Activated T-cell treated with anti-CD3 and anti-CD28 coated beads, Interleukin-2, amount 50 U/mL, for 72 hours (primary cell): ENCODE measurements around the gene ITPA. TPM values are rescaled to one million over a fixed set of nuclear protein-coding genes. Genes with fewer than 3 reads are reported as not detected.

Experiments used
- ATAC-seq, 2 donors: fragments of 150-1000 bp; cut with Tn5 transposase; replicated peaks in 1 of 2; 2 replicates each; pipeline ENCODE4 v1.10.0; 2021; ENCODE audit warnings: moderate library complexity in 2 of 2, mild to moderate bottlenecking in 1 of 2
- DNase-seq, 2 donors: peaks; one replicate each; pipeline ENCODE4 v3.0.0; 2021 to 2022; ENCODE audit warnings: mixed read lengths in 1 of 2
- H3K27ac Mint-ChIP-seq: one replicate; pipeline ENCODE4 v1.8.0; 2022; ENCODE audit warnings: mild to moderate bottlenecking, moderate library complexity, mixed read lengths
- H3K27me3 Mint-ChIP-seq: one replicate; pipeline ENCODE4 v1.8.0; 2022; ENCODE audit warnings: low read depth, mixed read lengths
- H3K36me3 Mint-ChIP-seq, 2 donors: one replicate each; pipeline ENCODE4 v1.8.0; 2022; ENCODE audit warnings: mixed read lengths in 2 of 2, mild to moderate bottlenecking in 1 of 2; ENCODE audit not compliant: insufficient read depth in 2 of 2
- H3K4me1 Mint-ChIP-seq: one replicate; pipeline ENCODE4 v1.8.0; 2022; ENCODE audit warnings: low read depth, mixed read lengths
- H3K4me3 Mint-ChIP-seq, 2 donors: one replicate each; pipeline ENCODE4 v1.8.0; 2022; ENCODE audit warnings: mild to moderate bottlenecking in 2 of 2, mixed read lengths in 2 of 2, moderate library complexity in 2 of 2
- H3K9me3 Mint-ChIP-seq, 2 donors: one replicate each; pipeline ENCODE4 v1.8.0; 2022; ENCODE audit warnings: mixed read lengths in 2 of 2
- total RNA-seq, 2 donors: library from RNA; stranded (reverse); gene quantifications; one replicate each; pipeline ENCODE4 v1.2.3, GENCODE V29; 2022

The ITPA gene
- total RNA-seq, 2 donors from 2014 or later, result 66.0 to 67.0 TPM

DNA sequence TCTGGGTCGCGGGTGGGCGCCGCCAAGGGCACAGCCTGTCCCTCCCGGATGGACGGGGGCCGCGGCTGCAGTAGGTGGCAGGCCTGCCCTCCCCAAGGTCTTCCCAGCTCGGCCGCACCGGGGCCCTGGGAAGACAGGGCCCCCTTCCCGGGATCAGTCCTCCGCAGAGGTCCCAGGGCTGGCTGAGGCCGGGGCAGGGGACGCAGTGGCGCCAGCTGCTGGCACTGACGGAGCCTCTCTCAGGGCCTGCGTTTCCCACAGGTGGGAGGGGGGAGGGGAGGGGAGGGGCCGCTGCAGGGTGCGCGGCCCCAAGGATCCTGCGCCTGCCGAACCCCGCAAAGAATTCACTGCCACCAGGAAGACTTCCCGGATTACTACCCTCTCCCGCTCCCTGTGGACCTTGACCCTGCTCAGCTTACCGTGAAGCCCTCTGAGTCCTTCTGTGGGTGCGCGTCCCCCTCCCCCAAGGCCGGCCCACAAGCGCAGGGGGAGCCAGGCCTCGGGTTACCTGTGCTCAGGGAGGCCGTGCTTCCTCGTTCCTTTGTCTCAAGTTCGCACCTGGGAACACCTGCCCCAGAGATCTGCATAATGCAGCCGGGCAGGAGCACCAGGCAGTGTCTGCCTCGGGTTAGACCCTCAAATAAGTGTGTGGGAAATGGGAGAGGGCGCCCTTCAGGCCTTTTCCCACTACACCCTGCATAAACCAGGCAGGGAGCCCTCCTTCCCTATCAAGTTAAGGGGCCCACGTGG lies 41.0 kb upstream of the ITPA start:
- DNase-seq (no peak), ATAC-seq (peak in 1 of 2 donors; percentile 24)
- Mint-ChIP-seq H3K4me3 (peak overlapping the region; percentile 10 to 43), H3K27me3 (peaks cover 25% of the 10 kb centered on the region), H3K4me1 (peaks cover 5% of the 10 kb centered on the region), H3K36me3 (no peaks in the 10 kb centered on the region), H3K27ac (no peak overlapping the region), H3K9me3 (no peaks in the 10 kb centered on the region)

DNA sequence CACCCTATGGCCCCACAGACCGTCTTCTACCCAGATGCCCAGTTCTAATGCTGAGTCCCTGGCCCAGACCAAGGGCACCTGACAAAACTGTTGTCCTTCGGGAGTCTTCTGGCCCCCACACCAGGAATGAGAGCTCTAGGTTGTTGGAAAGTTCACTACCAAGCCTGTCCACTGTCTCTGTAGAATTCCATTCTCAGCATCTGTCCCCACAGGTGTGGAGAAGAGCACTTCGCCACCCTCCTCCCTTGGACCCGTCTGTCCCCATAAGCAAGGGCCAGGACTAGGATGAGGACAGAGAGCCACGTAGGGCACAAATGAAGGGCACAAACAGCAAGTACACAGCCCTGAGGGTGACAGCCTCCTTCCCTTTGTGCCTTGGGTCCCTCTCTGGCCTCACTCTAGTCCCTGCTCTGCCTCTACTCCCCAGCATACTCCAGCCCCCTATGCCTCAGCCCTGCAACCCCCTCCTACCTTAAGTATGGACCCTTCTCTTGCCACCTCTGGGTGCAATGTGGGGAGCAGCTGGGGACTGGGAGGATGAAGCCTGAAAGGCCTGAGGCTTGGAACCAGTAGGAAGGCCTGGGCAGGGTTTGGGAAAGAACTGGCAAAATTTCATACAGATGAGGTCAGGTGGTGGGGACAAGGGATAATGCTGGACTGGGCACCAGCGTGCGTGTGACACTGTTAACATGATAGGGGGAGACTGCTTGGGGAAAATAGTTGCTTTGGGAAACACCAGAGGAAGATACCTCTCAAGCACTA lies 40.3 kb upstream of the ITPA start:
- no peak for ATAC-seq
- DNase-seq, result no peak
- Mint-ChIP-seq H3K27ac (no peak overlapping the region), H3K9me3 (no peaks in the 10 kb centered on the region), H3K27me3 (peaks cover 25% of the 10 kb centered on the region), H3K4me3 (peak overlapping the region; percentile 10 to 43), H3K36me3 (no peaks in the 10 kb centered on the region), H3K4me1 (peaks cover 5% of the 10 kb centered on the region)

DNA sequence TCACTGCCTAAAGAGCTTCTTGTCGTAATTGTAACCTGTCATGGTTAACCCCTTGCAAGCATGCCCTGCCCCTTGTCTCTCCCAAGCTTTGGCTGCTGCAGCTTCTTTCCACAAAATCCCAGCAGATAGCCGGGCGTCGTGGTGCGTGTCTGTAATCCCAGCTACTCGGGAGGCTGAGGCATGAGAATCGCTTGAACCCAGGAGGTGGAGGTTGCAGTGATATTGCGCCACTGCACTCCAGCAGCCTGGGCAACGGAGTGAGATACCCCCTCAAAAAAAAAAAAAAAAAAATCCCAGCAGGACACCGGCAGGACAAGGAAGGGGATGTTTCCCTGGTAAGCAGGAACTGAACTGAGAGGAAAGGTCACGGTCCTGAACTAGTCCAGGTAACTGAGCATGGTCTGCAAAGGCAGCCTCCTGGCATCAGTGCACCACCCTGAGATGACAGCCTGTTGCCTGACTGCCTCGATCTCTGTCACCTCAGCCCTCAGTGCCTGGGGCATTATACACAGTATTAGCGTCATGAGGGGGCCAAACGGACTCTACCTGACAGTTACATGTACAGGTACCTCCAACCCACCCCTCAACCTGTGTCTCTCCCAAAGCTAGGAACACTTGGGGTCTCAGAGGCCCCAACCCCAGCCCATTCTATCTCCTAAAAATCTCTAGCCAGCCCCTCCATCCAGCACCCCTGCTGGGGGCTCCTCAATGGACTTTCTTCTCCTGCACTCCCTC lies 37.7 kb upstream of the ITPA start:
- H3K27me3 Mint-ChIP-seq, result peaks cover 39% of the 10 kb centered on the region
- H3K4me3 Mint-ChIP-seq, result peak overlapping the region in 1 of 2 donors; percentile 23

DNA sequence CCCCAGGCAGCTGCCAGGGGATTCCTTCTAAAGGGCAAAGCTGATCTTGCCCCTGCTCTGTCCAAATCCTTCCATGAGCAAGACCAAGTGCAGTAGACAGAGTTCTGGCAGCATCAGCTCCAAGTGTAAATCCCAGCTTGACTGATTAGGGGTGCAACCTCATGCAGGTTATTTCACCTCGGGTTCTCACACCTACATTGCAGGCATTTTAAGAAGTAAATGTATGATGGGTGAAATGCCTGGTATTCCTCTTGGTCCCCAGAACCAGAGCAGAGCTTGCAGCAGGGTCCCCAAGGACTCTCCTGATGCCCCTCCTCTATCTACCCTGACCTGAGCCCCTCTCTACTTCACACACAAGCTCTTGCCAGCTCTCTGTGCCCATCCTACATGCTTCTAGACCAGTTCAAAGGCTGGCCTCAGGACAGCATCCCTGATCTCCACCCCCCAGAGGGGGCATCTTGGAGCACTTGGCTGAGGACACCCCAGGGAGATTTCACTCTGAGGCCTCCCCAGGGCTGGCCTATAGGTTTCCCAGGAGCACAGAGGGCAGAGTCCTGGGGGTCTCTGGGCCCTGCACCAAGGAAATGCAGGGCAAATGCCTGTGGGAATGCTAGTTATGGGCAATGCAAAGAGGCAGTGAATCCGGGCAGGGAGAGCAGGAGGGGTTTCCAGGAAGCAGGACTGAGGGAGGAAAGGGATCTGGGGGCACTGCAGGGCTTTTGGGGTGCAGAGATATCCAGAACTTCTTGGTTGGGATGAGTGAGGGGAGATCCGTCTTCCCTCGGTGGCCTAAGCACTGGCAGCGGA lies 37.0 kb upstream of the ITPA start:
- Mint-ChIP-seq H3K27me3 (peaks cover 39% of the 10 kb centered on the region), H3K4me1 (peaks cover 5% of the 10 kb centered on the region), H3K36me3 (no peaks in the 10 kb centered on the region), H3K4me3 (peak overlapping the region; percentile 78 to 88), H3K27ac (no peak overlapping the region), H3K9me3 (no peaks in the 10 kb centered on the region)
- no peak for ATAC-seq
- DNase-seq, result no peak

More for the DNA sequence above, 37.7 kb upstream of the ITPA start:
- Mint-ChIP-seq H3K4me1 (peaks cover 5% of the 10 kb centered on the region), H3K36me3 (no peaks in the 10 kb centered on the region), H3K9me3 (no peaks in the 10 kb centered on the region), H3K27ac (no peak overlapping the region)
- ATAC-seq (no peak), DNase-seq (no peak)

DNA sequence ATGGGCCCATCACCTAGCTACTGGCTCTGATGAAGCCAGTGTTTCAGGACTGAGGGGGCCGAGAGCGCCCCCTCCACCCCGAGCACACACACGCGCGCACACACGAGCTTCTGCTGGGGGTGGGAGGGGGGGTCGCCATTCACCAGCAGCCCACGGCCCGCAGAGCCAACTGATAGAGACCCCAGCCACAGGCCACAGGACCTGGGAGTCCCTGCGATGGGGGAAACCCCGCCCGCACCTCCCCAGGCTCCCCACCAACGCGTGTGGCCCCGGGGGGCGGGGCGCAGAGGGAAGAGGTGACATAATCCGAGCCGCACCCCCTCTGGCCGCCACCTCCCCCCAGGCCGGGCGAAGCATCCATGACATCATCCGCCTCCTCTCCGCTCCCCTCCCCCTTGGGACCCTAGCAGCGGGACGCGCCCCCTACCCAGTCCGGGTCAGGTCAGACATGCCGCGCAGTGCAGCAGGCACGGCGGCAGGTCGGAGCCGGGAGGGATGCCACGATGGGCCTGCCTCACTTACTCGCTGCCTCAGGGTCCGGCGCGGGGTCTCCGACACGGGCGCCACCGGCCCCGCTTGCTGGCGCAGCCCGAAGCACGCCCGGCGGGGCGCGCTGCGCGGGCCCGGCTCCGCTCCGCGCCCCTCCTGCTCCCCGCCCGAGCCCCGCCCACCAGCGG lies 36.2 kb upstream of the ITPA start, which contains the start of gene LZTS3:
LZTS3 (minus strand) TSS at position 617 of the 677 bp plus-strand sequence. CDS start 6,386 bp downstream, outside the sequence.
- Mint-ChIP-seq H3K9me3 (no peaks in the 10 kb centered on the region), H3K4me3 (peak within 1 kb of the TSS; percentile 91 to 92), H3K36me3 (no peaks in the 10 kb centered on the region), H3K4me1 (peaks cover 5% of the 10 kb centered on the region), H3K27me3 (peaks cover 39% of the 10 kb centered on the region), H3K27ac (no peak within 1 kb of the TSS)
- DNase-seq (peak; percentile 81 to 88), ATAC-seq (peak; percentile 77 to 78)

DNA sequence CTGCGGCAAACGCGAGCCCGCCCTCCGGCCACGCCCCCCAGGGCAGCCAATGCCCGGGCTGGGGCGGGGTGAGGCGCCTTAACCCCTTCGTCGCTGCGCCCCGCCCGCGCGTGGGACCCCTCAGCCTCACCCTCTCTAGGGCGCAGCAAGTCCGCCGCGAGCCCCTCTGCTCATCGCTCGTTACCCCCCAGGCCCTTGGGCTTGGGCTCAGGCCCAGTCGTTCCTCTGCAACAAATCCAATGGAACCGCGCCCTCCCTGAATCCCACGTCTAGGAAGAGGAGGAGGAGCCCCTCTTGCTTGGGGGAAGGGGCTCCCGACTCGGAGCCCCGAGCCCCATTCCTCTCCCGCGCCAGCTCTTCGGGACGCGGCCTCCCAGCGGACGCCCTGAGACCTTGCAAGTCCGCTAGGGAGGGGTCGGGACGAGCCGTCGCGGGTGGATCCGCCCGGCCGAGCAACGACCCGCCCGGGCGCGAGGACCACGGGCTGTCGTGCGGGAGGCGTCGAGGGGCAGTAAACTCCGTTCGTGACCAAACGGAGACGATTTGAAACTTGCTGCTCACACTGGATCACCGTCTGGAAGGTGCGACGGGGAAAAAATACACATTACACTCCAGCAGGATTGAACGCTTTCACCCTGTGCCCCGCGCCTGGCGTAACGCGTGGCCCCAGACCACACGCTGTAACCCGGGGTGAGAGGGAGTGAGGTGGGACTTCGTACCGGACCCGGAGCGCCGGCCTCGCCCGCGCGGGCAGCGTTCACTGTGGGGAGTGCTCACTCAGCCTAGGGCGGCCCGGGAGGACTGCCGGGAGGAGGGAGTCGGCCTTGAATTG lies 35.5 kb upstream of the ITPA start:
- peaks cover 5% of the 10 kb centered on the region for H3K4me1 Mint-ChIP-seq
- peak overlapping the region; percentile 91 to 92 for H3K4me3 Mint-ChIP-seq
- no peaks in the 10 kb centered on the region for H3K36me3 Mint-ChIP-seq
- peaks cover 33% of the 10 kb centered on the region for H3K27me3 Mint-ChIP-seq
- H3K9me3 Mint-ChIP-seq, result no peaks in the 10 kb centered on the region
- no peak overlapping the region for H3K27ac Mint-ChIP-seq
- ATAC-seq (peak; percentile 93), DNase-seq (peak; percentile 93 to 95)

DNA sequence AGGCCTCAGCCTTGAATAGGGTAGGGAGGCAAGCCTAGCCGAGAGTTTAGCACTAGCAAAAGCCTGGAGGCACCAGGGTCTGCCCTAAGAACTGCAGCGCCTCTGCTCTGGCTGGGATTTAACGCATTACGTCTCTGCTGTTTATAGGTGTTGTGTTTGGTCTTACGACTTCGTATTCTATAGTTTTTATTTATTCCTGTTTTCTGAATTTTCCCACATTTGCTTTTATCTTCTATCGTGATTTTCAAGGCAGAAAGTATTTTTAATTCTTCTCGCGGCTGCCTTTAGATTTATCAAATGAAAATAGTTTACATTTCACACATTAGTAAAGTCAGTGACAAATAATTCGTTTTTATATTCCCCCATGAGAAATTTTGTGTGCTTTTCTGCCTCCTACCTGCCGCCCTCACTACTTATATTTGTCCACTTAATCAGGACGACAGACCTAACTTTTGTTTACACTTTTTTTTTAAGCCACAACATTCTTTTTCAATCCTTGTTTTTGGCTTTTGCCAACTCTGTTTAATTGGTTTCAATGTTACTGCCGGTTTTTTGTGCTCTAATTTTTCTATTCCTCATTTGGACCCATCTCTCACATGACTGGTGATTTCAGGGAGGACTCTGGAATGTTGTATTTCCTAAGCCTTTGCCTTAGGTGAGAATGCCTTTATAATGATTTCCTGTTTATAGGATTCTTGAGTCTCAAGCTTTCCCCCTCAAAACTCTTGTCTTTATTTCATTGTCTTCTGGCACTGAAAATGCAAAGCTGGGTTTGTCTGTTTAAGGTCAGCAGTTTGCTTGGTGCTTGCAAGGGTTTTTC lies 34.6 kb upstream of the ITPA start:
- Mint-ChIP-seq H3K27me3 (peaks cover 25% of the 10 kb centered on the region), H3K27ac (no peak overlapping the region), H3K4me3 (peak overlapping the region; percentile 91 to 92), H3K4me1 (peaks cover 5% of the 10 kb centered on the region), H3K36me3 (no peaks in the 10 kb centered on the region), H3K9me3 (no peaks in the 10 kb centered on the region)
- DNase-seq, result no peak
- no peak for ATAC-seq

DNA sequence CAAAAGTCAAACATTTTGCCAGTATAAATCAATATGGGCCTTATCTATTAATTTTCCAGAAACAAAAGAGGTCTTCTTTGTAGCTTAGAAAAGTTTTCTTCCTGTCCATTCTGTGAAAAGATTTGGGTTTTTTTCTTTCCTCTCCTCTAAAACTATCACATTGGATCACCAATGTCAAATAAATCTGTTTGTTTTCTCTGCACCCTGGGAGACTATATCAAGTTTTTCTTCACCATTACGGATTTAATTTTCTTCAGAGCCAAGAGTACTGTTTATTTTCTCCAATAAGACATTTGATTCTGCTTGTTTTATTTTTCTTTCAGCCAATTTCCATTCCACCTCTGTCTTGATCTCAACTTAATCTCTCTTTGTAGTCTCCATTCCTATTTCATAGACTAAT lies 34.0 kb upstream of the ITPA start:
- Mint-ChIP-seq H3K36me3 (no peaks in the 10 kb centered on the region), H3K4me3 (peak overlapping the region in 1 of 2 donors; percentile 91), H3K4me1 (peaks cover 5% of the 10 kb centered on the region), H3K9me3 (no peaks in the 10 kb centered on the region), H3K27ac (no peak overlapping the region), H3K27me3 (peaks cover 24% of the 10 kb centered on the region)
- ATAC-seq (no peak), DNase-seq (no peak)

DNA sequence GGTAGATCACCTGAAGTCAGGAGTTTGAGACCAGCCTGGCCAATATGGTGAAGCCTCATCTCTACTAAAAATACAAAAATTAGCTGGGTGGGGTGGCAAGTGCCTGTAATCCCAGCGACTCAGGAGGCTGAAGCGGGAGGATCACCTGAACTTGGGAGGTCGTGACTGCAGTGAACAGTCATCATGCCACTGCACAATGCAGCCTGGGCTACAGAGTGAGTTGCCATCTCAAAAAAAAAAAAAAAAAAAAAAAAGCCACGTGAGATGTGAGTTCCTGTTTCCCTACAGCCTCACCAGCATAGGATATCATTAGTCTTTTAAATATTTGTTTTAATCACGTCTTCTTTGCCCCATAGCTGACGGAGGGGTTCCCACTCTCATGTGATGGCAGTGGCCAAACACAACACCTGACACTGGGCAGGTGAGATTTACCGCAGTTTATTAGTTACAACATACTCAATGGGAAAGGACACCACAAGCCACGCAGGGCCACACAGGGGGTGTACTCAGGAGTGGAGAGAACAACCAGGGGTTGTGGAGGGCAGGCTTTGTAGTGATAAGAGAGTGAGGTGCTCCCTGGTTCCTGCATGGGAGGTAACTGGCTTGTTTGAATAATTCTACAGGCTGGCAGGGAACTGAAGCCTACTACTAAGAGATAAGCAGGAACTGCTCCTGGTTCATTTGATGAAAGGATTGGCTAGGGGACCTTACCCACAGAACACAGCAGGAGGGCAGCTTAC lies 31.4 kb upstream of the ITPA start:
- ATAC-seq (no peak), DNase-seq (no peak)
- Mint-ChIP-seq H3K4me1 (no peaks in the 10 kb centered on the region), H3K9me3 (no peaks in the 10 kb centered on the region), H3K27ac (no peak overlapping the region), H3K36me3 (no peaks in the 10 kb centered on the region), H3K4me3 (no peak overlapping the region), H3K27me3 (peaks cover 14% of the 10 kb centered on the region)

DNA sequence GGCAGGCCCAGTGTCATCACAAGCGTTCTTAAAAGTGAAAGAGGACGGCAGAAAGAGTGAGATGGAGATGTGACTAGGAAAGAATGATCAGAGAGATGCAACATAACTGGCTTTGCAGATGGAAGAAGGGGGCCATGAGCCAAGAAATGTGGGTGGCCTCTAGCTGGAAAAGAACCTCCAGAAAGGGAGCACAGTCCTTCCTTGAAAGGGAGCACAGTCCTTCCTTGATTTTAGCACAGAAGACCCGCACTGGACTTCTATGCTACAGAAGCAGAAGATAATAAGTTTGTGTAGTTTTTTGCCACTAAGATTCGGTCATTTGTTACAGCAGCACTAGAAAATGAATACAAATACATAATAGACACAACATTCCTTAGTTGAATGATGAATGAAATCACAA lies 29.0 kb upstream of the ITPA start:
- ATAC-seq, result no peak

More for the DNA sequence above, 29.0 kb upstream of the ITPA start:
- Mint-ChIP-seq H3K4me3 (no peak overlapping the region), H3K9me3 (no peaks in the 10 kb centered on the region), H3K27me3 (peaks cover 4% of the 10 kb centered on the region), H3K27ac (no peak overlapping the region), H3K4me1 (no peaks in the 10 kb centered on the region), H3K36me3 (no peaks in the 10 kb centered on the region)
- no peak for DNase-seq
